T-cell (primary cell): ENCODE data around the gene IL1RAPL2. TPM values are rescaled to one million over a fixed set of nuclear protein-coding genes. Genes with fewer than 3 reads are reported as not detected.
A peak's percentile ranks its signal among the peaks of the same experiment; 100 is the strongest.
"Not testable (repeated sequence)": the region's sequence is repeated elsewhere in the genome, so short reads cannot be mapped to it uniquely, and the experiment has no call there.

Experiments
- ATAC-seq, 4 experiments: fragments of 200-7000 bp in 3 of 4; fragments of 150-1000 bp in 1 of 4; cut with Tn5 transposase; replicated peaks in 1 of 4; 1 replicate in 3 of 4; 2 replicates in 1 of 4; pipeline ENCODE4 v1.10.0; 2021; ENCODE audit warnings: moderate library complexity in 3 of 4, mild to moderate bottlenecking in 2 of 4, moderate number of reproducible peaks in 1 of 4
- CTCF ChIA-PET, 2 donors: fragments of 300-600 bp; sonication (Branson Sonifier 250); formaldehyde crosslinking; loops; one replicate each; lab custom pipeline; 2022; ENCODE audit warnings: antibody characterized with exemption in 2 of 2; lab: Charles Lee
- POLR2A ChIA-PET, 2 donors: fragments of 300-600 bp; sonication (Branson Sonifier 250); formaldehyde crosslinking; loops; one replicate each; lab custom pipeline; 2022; ENCODE audit warnings: antibody characterized with exemption in 2 of 2; lab: Charles Lee
- DNase-seq, 35 experiments: peaks; one replicate each; pipeline versions ENCODE4 v3.0.0 to v3.0.0-alpha.2; 2013 to 2023
- H3K27ac ChIP-seq: one replicate; pipeline ENCODE4 v1.5.1; 2013; ENCODE audit warnings: low read length
- H3K27me3 ChIP-seq, 2 experiments: replicated peaks in 1 of 2; 1 replicate in 1 of 2; 2 replicates in 1 of 2; pipeline versions ENCODE4 v1.6.1 to v1.7.0; 2013; ENCODE audit warnings: low read length in 1 of 2, mixed read lengths in 1 of 2; ENCODE audit not compliant: control insufficient read depth in 2 of 2, insufficient read depth in 2 of 2; ENCODE audit errors: extremely low read depth in 1 of 2
- H3K36me3 ChIP-seq, 2 donors: 1 replicate in 1 of 2; 2 replicates in 1 of 2; pipeline versions ENCODE4 v1.6.1 to v1.7.0; 2013; ENCODE audit warnings: low read length in 1 of 2; ENCODE audit not compliant: control insufficient read depth in 2 of 2, insufficient read depth in 1 of 2; ENCODE audit errors: extremely low read depth in 1 of 2
- H3K4me1 ChIP-seq, 2 experiments: 1 replicate in 1 of 2; 2 replicates in 1 of 2; pipeline versions ENCODE4 v1.6.1 to v1.7.0; 2013; ENCODE audit warnings: low read length in 2 of 2, mixed read lengths in 1 of 2; ENCODE audit not compliant: insufficient read depth in 2 of 2, control insufficient read depth in 1 of 2; ENCODE audit errors: extremely low read depth in 1 of 2
- H3K4me3 ChIP-seq, 2 donors: 1 replicate in 1 of 2; 2 replicates in 1 of 2; pipeline versions ENCODE4 v1.5.1 to v1.7.0; 2013; ENCODE audit warnings: mild to moderate bottlenecking in 2 of 2, low read length in 1 of 2, moderate library complexity in 1 of 2; ENCODE audit not compliant: control insufficient read depth in 1 of 2; ENCODE audit errors: extremely low read depth in 1 of 2
- H3K9me3 ChIP-seq: 2 replicates; pipeline ENCODE4 v1.7.0; 2013
- H3K27ac Mint-ChIP-seq, 2 donors: one replicate each; pipeline ENCODE4 v1.8.0; 2020 to 2021; ENCODE audit warnings: mild to moderate bottlenecking in 2 of 2, mixed read lengths in 2 of 2
- H3K27me3 Mint-ChIP-seq, 2 donors: one replicate each; pipeline ENCODE4 v1.8.0; 2021 to 2022; ENCODE audit warnings: mixed read lengths in 2 of 2
- H3K36me3 Mint-ChIP-seq: one replicate; pipeline ENCODE4 v1.8.0; 2021; ENCODE audit warnings: mixed read lengths
- H3K4me1 Mint-ChIP-seq, 3 donors: one replicate each; pipeline ENCODE4 v1.8.0; 2020 to 2022; ENCODE audit warnings: mixed read lengths in 3 of 3, mild to moderate bottlenecking in 1 of 3
- H3K4me3 Mint-ChIP-seq, 3 donors: one replicate each; pipeline ENCODE4 v1.8.0; 2020 to 2022; ENCODE audit warnings: mild to moderate bottlenecking in 3 of 3, mixed read lengths in 3 of 3, moderate library complexity in 3 of 3
- H3K9me3 Mint-ChIP-seq, 3 donors: one replicate each; pipeline ENCODE4 v1.8.0; 2020 to 2022; ENCODE audit warnings: mixed read lengths in 3 of 3
- WGBS: methylation state at CpG from one replicate; pipeline ENCODE4 v1.1.5; 2013; ENCODE audit warnings: missing lambda C conversion rate; ENCODE audit not compliant: insufficient coverage; 5-methylcytosine and 5-hydroxymethylcytosine counted together
- total RNA-seq, 35 experiments: library from RNA in 6 of 35; stranded (reverse) in 6 of 35; fragments of 120-200 nt in 1 of 35; gene quantifications; one replicate each; pipeline versions ENCODE4 v1.2.1 to v1.2.4 and lab custom pipeline; 2013 to 2026

Gene IL1RAPL2
- total RNA-seq, 5 donors from 2014 or later (not counting 1 experiment from before 2014, with no cell fraction given): not detected

- ChIA-PET CTCF (no interaction called here), POLR2A (no interaction called here)
- Histone ChIP-seq H3K27me3 (no peaks in the 10 kb centered on the region), H3K27ac (no peak overlapping the region), H3K36me3 (no peaks in the 10 kb centered on the region), H3K4me1 (no peaks in the 10 kb centered on the region), H3K9me3 (no peaks in the 10 kb centered on the region), H3K4me3 (no peak overlapping the region)
- H3K27me3 Mint-ChIP-seq: peaks cover 0 to 15% of the 10 kb centered on the region in 2 donors
- ATAC-seq (no peak), DNase-seq (no peak)
- H3K4me3 Mint-ChIP-seq: no peak overlapping the region
- no peaks in the 10 kb centered on the region for H3K9me3 Mint-ChIP-seq
- no CpG with 5 or more reads among the region's 1 CpG for WGBS
- H3K4me1 Mint-ChIP-seq: no peaks in the 10 kb centered on the region
- no peaks in the 10 kb centered on the region for H3K36me3 Mint-ChIP-seq
- H3K27ac Mint-ChIP-seq: no peak overlapping the region
Measured at GRCh38 chrX:104665691-104666090, 99.7 kb downstream of the IL1RAPL2 start.

DNA sequence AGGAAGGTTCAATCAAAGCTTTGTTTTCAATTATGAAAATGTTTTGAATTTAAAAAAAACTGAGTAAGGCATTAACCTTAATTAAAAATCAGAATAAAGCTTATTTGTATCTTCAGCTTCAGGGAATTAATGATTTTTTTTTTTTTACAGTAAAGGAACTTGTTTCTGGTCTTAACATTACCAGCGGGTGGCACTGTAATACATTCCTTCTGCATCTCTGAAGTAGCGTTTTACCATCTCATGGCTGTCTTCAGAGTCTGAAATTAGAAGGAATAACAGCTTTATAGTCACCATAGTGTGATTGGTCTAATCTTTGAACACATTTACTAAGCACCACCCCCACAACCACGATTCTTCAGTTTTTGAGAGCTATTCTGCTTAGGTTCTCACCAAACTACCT is 102.6 kb downstream of the IL1RAPL2 start:
- Mint-ChIP-seq H3K36me3 (no peaks in the 10 kb centered on the region), H3K4me3 (no peak overlapping the region), H3K9me3 (no peaks in the 10 kb centered on the region), H3K27me3 (peaks cover 0 to 16% of the 10 kb centered on the region in 2 donors), H3K4me1 (no peaks in the 10 kb centered on the region), H3K27ac (no peak overlapping the region)
- H3K27ac ChIP-seq: no peak overlapping the region
- no peaks in the 10 kb centered on the region for H3K27me3 ChIP-seq
- ChIA-PET POLR2A (no interaction called here), CTCF (interaction anchor here (0.6 to 0.7 kb wide), 4 partner anchors 241 to 522 kb away, joined by 3 to 5 read pairs (median 3); no protein-coding TSS in a partner anchor)
- no peak for ATAC-seq
- H3K4me1 ChIP-seq: no peaks in the 10 kb centered on the region
- no peaks in the 10 kb centered on the region for H3K9me3 ChIP-seq
- peak in 1 of 35 experiments; percentile 0 for DNase-seq
- no peak overlapping the region for H3K4me3 ChIP-seq
- no peaks in the 10 kb centered on the region for H3K36me3 ChIP-seq
- WGBS: no CpG with 5 or more reads among the region's 3 CpGs

- no peak for DNase-seq
- Histone ChIP-seq H3K4me3 (no peak overlapping the region), H3K9me3 (no peaks in the 10 kb centered on the region), H3K4me1 (no peaks in the 10 kb centered on the region), H3K27ac (no peak overlapping the region), H3K27me3 (no peaks in the 10 kb centered on the region), H3K36me3 (no peaks in the 10 kb centered on the region)
- WGBS: 83% methylated on average over 1 of the region's 4 CpGs
- ChIA-PET POLR2A (interaction anchor here in 1 of 2 donors (0.6 kb wide), 1 partner anchor 9 kb away, joined by 4 read pairs; no protein-coding TSS in a partner anchor), CTCF (no interaction called here)
- Mint-ChIP-seq H3K4me1 (no peaks in the 10 kb centered on the region), H3K27me3 (peaks cover 0 to 15% of the 10 kb centered on the region in 2 donors), H3K36me3 (no peaks in the 10 kb centered on the region), H3K4me3 (no peak overlapping the region), H3K27ac (no peak overlapping the region), H3K9me3 (no peaks in the 10 kb centered on the region)
- ATAC-seq: no peak
Measured at GRCh38 chrX:104669063-104669462, 103.1 kb downstream of the IL1RAPL2 start.

GRCh38 chrX:104670051-104670450 is 104.1 kb downstream of the IL1RAPL2 start:
- no peak overlapping the region for H3K4me3 ChIP-seq
- no peak overlapping the region for H3K4me3 Mint-ChIP-seq
- no peaks in the 10 kb centered on the region for H3K27me3 ChIP-seq
- no peak overlapping the region for H3K27ac Mint-ChIP-seq
- H3K36me3 Mint-ChIP-seq: no peaks in the 10 kb centered on the region
- no peak overlapping the region for H3K27ac ChIP-seq
- no peaks in the 10 kb centered on the region for H3K36me3 ChIP-seq
- DNase-seq: no peak
- ATAC-seq: no peak
- H3K27me3 Mint-ChIP-seq: peaks cover 0 to 15% of the 10 kb centered on the region in 2 donors
- H3K9me3 Mint-ChIP-seq: no peaks in the 10 kb centered on the region
- WGBS: 94% methylated on average over 3 of the region's 4 CpGs
- no peaks in the 10 kb centered on the region for H3K9me3 ChIP-seq
- ChIA-PET POLR2A (no interaction called here), CTCF (no interaction called here)
- H3K4me1 Mint-ChIP-seq: no peaks in the 10 kb centered on the region
- no peaks in the 10 kb centered on the region for H3K4me1 ChIP-seq

- H3K27me3 ChIP-seq, H3K4me1 Mint-ChIP-seq, H3K36me3 ChIP-seq, H3K27me3 Mint-ChIP-seq, H3K4me3 Mint-ChIP-seq, H3K27ac ChIP-seq, DNase-seq, H3K9me3 ChIP-seq, H3K27ac Mint-ChIP-seq, H3K4me3 ChIP-seq, H3K9me3 Mint-ChIP-seq, CTCF ChIA-PET, POLR2A ChIA-PET, ATAC-seq, H3K4me1 ChIP-seq, H3K36me3 Mint-ChIP-seq: not testable (repeated sequence)
- 70% methylated on average over 2 of the region's 18 CpGs for WGBS
Measured at GRCh38 chrX:104677517-104677916, 111.5 kb downstream of the IL1RAPL2 start.

- Mint-ChIP-seq H3K27ac (no peak overlapping the region), H3K36me3 (no peaks in the 10 kb centered on the region), H3K4me1 (no peaks in the 10 kb centered on the region), H3K9me3 (no peaks in the 10 kb centered on the region), H3K4me3 (no peak overlapping the region), H3K27me3 (peaks cover 0 to 8% of the 10 kb centered on the region in 2 donors)
- ChIA-PET CTCF (no interaction called here), POLR2A (no interaction called here)
- Histone ChIP-seq H3K4me3 (no peak overlapping the region), H3K27ac (no peak overlapping the region), H3K4me1 (no peaks in the 10 kb centered on the region), H3K9me3 (no peaks in the 10 kb centered on the region), H3K27me3 (no peaks in the 10 kb centered on the region), H3K36me3 (no peaks in the 10 kb centered on the region)
- DNase-seq: no peak
- no CpG with 5 or more reads among the region's 2 CpGs for WGBS
- no peak for ATAC-seq
Measured at GRCh38 chrX:104679175-104679574, 113.2 kb downstream of the IL1RAPL2 start.

GRCh38 chrX:104681214-104681613 is 115.2 kb downstream of the IL1RAPL2 start:
- POLR2A ChIA-PET: no interaction called here
- no peaks in the 10 kb centered on the region for H3K36me3 Mint-ChIP-seq

More at GRCh38 chrX:104681214-104681613, 115.2 kb downstream of the IL1RAPL2 start:
- Histone ChIP-seq H3K4me3 (no peak overlapping the region), H3K9me3 (no peaks in the 10 kb centered on the region), H3K4me1 (no peaks in the 10 kb centered on the region), H3K27me3 (no peaks in the 10 kb centered on the region), H3K27ac (no peak overlapping the region), H3K36me3 (no peaks in the 10 kb centered on the region)
- no peak overlapping the region for H3K4me3 Mint-ChIP-seq
- no CpG with 5 or more reads among the region's 3 CpGs for WGBS
- no peaks in the 10 kb centered on the region for H3K9me3 Mint-ChIP-seq
- CTCF ChIA-PET: no interaction called here
- H3K4me1 Mint-ChIP-seq: no peaks in the 10 kb centered on the region
- no peak overlapping the region for H3K27ac Mint-ChIP-seq
- no peak for ATAC-seq
- peaks cover 0 to 12% of the 10 kb centered on the region in 2 donors for H3K27me3 Mint-ChIP-seq
- DNase-seq: no peak
